Cardiac fibroblast (primary cell): Measurements from ENCODE around the gene RPE65.

Experiments
- DNase-seq, 2 donors: peaks; one replicate each; pipeline versions ENCODE4 v3.0.0 to v3.0.0-alpha.2; 2010; ENCODE audit warnings: low read depth in 2 of 2
- H3K4me3 ChIP-seq, 2 donors: replicated peaks in 1 of 2; 1 replicate in 1 of 2; 2 replicates in 1 of 2; pipeline ENCODE4 v1.5.1; 2011; ENCODE audit warnings: low read depth in 2 of 2, low read length in 2 of 2, mild to moderate bottlenecking in 2 of 2, moderate library complexity in 1 of 2
- CTCF ChIP-seq: IDR thresholded peaks from one replicate; pipeline ENCODE4 v1.5.1; 2011; ENCODE audit warnings: low read depth, mild to moderate bottlenecking, low read length, inconsistent platforms

The RPE65 gene

GRCh38 chr1:68438310-68438709 is 11.4 kb downstream of the RPE65 start:
- no peak for DNase-seq
- no peak overlapping the region for H3K4me3 ChIP-seq
- no peak for TF ChIP-seq CTCF

DNA sequence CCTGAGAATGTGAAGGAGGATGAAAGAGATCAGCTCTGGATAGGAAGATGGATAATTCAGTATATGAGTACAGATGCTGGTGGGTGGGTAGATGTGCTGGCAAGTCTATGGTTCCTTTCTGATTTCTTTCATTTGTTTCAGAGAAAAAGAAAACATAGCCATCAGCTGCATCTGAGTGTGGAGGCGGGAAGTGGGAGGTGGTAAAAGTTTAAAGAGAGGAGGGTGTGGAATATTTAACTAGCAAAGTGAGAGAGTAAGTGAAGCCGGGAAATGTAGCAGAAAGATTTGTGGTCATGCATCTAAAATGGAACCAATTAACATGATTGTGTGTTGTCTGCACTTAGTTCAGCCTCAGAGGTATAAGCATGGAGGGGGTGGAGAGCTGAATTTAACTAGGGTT is 16.4 kb downstream of the RPE65 start:
- DNase-seq, result no peak
- H3K4me3 ChIP-seq, result no peak overlapping the region
- no peak for TF ChIP-seq CTCF

- no peak overlapping the region for H3K4me3 ChIP-seq
- DNase-seq, result no peak
- no peak for TF ChIP-seq CTCF
Measured at GRCh38 chr1:68431076-68431475, 18.7 kb downstream of the RPE65 start.

- no peak overlapping the region for H3K4me3 ChIP-seq
- DNase-seq, result no peak
- no peak for TF ChIP-seq CTCF
Measured at GRCh38 chr1:68429233-68429808, 20.4 kb downstream of the RPE65 start.

DNA sequence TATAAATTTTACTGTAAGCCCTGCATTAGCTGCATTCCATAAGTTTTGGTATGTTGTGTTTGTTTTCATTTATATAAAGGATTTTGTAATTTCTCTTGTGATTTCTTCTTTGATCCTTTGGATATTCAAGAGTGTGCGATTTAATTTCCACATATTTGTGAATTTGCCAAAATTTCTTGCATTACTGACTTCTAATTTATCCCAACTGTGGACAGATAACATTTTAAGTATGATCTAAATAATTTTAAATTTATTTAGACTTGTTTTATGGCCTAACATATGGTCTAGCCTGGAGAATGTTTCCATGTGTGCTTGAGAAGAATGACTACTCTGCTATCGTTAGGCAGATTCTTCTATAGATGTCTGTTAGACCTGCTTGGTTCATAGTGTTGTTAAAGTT is 23.2 kb downstream of the RPE65 start:
- no peak overlapping the region for H3K4me3 ChIP-seq
- TF ChIP-seq CTCF, result no peak
- DNase-seq, result no peak

GRCh38 chr1:68421350-68421749 is 28.4 kb downstream of the RPE65 start:
- no peak overlapping the region for H3K4me3 ChIP-seq
- TF ChIP-seq CTCF, result no peak
- DNase-seq, result no peak

- H3K4me3 ChIP-seq, result no peak overlapping the region
- DNase-seq, result peak in 1 of 2 donors; percentile 51
- no peak for TF ChIP-seq CTCF
Measured at GRCh38 chr1:68409426-68409825, 40.3 kb downstream of the RPE65 start.
